ES-I3 (cell line): Measurements from ENCODE around the gene SAPCD1.

ENCODE experiments used
- H3K36me3 ChIP-seq: 2 replicates; pipeline ENCODE4 v1.6.1; 2013; ENCODE audit warnings: mild to moderate bottlenecking, low read length, control low read depth, moderate library complexity; ENCODE audit not compliant: insufficient read depth
- H3K4me1 ChIP-seq: 2 replicates; pipeline ENCODE4 v1.6.1; 2013; ENCODE audit warnings: mild to moderate bottlenecking, control low read depth, low read length; ENCODE audit not compliant: insufficient read depth
- H3K9ac ChIP-seq: 2 replicates; pipeline ENCODE4 v1.6.1; 2013; ENCODE audit warnings: low read depth, mild to moderate bottlenecking, low read length, moderate library complexity
- H3K9me3 ChIP-seq: 2 replicates; pipeline ENCODE4 v1.6.1; 2013; ENCODE audit warnings: mild to moderate bottlenecking, low read length, moderate library complexity; ENCODE audit not compliant: control insufficient read depth, insufficient read depth

The SAPCD1 gene

GRCh38 chr6:31775633-31776484 is 13.4 kb downstream of the SAPCD1 start:
- Histone ChIP-seq H3K4me1 (no peaks in the 10 kb centered on the region; the same call in 1 of the 2 replicates), H3K36me3 (no peaks in the 10 kb centered on the region; the same call in 1 of the 2 replicates), H3K9ac (no peak overlapping the region), H3K9me3 (no peaks in the 10 kb centered on the region)

DNA sequence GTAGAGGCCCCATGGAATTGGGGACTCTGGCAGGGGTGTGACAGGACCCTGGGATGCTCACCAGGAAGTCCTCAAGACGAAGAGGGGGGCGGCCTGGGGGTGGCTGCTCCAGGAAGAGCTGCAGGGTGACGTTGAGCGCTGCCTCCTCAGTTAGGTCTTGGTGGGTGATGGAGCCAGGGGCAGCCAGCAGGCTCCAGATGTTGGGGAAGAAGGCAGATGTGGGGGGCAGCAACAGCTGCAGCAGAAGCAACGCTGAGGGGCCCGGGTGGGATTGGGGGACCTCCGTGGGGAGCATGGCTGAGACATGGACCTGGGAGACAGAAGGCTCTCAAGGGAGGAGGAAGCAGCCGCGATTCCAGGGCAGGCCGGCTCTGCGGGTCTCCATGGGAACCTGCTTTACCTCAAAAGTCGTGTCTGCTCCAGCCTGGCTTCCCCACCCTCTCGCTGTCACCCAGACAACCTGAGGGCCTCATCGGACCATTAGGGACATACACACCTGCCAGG is 14.1 kb downstream of the SAPCD1 start:
- Histone ChIP-seq H3K36me3 (peaks cover 3% of the 10 kb centered on the region; the same call in 1 of the 2 replicates), H3K9ac (peak overlapping the region; percentile 17; the same call in 1 of the 2 replicates), H3K4me1 (no peaks in the 10 kb centered on the region; the same call in 1 of the 2 replicates), H3K9me3 (no peaks in the 10 kb centered on the region)

DNA sequence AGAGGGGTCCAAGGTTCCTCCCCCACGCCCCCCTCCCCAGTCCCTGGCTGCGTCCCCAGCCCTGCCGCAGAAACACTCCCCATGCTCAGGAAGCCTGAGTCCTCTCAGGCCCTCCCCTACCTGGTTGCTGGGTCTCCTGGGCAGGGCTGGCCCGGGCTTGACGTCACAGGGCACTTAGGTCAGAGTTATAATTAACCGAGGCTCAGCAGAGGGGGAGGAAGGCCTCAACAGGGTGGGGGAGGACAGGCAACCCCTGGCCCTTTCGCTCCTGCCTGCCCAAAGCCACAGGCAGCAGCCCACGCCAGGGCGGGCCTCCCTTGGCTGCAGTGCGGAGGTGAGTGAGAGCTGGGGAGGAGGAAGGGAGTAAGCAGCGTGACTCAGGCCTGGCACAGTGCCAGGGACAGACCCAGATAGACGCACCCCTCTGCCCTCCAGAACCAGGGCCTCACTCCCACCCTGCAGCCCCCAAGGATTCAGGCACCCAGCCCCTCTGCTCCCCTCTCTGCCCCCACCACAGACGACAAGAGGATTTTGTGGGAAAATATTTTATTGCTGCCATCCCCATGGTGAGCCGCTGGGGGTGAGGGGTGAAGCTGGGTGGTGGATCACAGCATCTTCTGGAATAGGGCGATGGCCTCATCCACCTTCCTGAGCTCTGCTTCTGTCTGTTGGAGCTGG is 14.7 kb downstream of the SAPCD1 start, which contains the start of gene VWA7:
Gene VWA7, minus strand, starts transcription at position 340 of the 678 bp plus-strand sequence. CDS start 549 bp downstream, outside the sequence.
- no peaks in the 10 kb centered on the region for H3K9me3 ChIP-seq
- H3K9ac ChIP-seq, result peak within 1 kb of the TSS; percentile 17; the same call in 1 of the 2 replicates
- H3K36me3 ChIP-seq, result peaks cover 3% of the 10 kb centered on the region; the same call in 1 of the 2 replicates
- H3K4me1 ChIP-seq, result no peaks in the 10 kb centered on the region; the same call in 1 of the 2 replicates

- Histone ChIP-seq H3K9ac (no peak overlapping the region), H3K4me1 (no peaks in the 10 kb centered on the region; the same call in 1 of the 2 replicates), H3K36me3 (peaks cover 3% of the 10 kb centered on the region; the same call in 1 of the 2 replicates), H3K9me3 (no peaks in the 10 kb centered on the region)
These were observed 15.2 kb downstream of the SAPCD1 start for GRCh38 chr6:31777667-31778050.

- no peaks in the 10 kb centered on the region; the same call in 1 of the 2 replicates for H3K4me1 ChIP-seq
- H3K9ac ChIP-seq, result no peak overlapping the region
- peaks cover 3% of the 10 kb centered on the region; the same call in 1 of the 2 replicates for H3K36me3 ChIP-seq
- H3K9me3 ChIP-seq, result no peaks in the 10 kb centered on the region
These were observed 15.7 kb downstream of the SAPCD1 start for GRCh38 chr6:31778193-31778592.

GRCh38 chr6:31778999-31779885 is 16.8 kb downstream of the SAPCD1 start:
- H3K4me1 ChIP-seq, result no peaks in the 10 kb centered on the region; the same call in 1 of the 2 replicates
- H3K36me3 ChIP-seq, result peaks cover 7% of the 10 kb centered on the region
- H3K9ac ChIP-seq, result no peak overlapping the region
- no peaks in the 10 kb centered on the region for H3K9me3 ChIP-seq

- Histone ChIP-seq H3K4me1 (no peaks in the 10 kb centered on the region; the same call in 1 of the 2 replicates), H3K36me3 (peaks cover 7% of the 10 kb centered on the region), H3K9ac (no peak overlapping the region), H3K9me3 (no peaks in the 10 kb centered on the region)
These were observed 17.5 kb downstream of the SAPCD1 start for GRCh38 chr6:31779908-31780307.

GRCh38 chr6:31780507-31781243 is 18.2 kb downstream of the SAPCD1 start:
- Histone ChIP-seq H3K9me3 (no peaks in the 10 kb centered on the region), H3K9ac (no peak overlapping the region), H3K36me3 (peaks cover 11% of the 10 kb centered on the region), H3K4me1 (no peaks in the 10 kb centered on the region; the same call in 1 of the 2 replicates)

GRCh38 chr6:31781244-31782125 is 19.0 kb downstream of the SAPCD1 start:
- H3K9me3 ChIP-seq, result no peaks in the 10 kb centered on the region
- H3K36me3 ChIP-seq, result peaks cover 11% of the 10 kb centered on the region
- no peaks in the 10 kb centered on the region; the same call in 1 of the 2 replicates for H3K4me1 ChIP-seq
- no peak overlapping the region for H3K9ac ChIP-seq

DNA sequence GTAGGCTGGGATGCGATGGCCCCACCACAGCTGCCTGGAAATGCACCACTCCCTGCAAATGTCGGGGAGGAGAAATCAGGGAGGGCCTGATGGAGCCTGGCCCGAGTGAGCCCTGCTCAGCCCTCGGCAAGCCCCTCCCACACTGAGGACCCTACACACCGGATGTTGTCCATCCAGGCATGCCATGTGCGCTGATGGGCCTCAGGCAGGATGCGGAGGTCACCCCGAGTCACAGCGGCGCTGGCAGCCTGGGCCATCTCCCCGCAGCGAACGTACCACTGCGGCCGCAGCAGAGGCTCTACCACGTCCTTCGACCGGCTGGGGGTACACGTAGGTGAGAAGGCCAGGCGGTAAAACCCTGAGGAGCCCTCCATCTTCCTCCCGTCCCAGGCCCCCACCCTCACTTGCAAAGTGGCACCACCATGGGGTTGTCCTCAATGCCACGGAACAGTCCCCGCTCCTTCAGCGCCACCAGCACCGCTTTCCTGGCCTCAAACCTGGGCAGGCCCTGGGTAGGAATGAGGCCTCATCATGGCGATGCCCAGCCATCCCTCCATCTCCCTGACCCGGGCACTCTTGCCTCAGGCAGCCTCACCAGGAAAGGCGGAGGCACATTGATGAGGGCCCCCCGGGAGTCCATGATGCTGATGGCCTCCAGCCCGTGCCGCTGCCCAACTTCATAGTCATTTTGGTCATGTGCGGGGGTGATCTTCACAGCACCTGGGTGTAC is 19.8 kb downstream of the SAPCD1 start:
- no peaks in the 10 kb centered on the region for H3K4me1 ChIP-seq
- H3K9ac ChIP-seq, result no peak overlapping the region
- H3K36me3 ChIP-seq, result peaks cover 11% of the 10 kb centered on the region
- H3K9me3 ChIP-seq, result no peaks in the 10 kb centered on the region

DNA sequence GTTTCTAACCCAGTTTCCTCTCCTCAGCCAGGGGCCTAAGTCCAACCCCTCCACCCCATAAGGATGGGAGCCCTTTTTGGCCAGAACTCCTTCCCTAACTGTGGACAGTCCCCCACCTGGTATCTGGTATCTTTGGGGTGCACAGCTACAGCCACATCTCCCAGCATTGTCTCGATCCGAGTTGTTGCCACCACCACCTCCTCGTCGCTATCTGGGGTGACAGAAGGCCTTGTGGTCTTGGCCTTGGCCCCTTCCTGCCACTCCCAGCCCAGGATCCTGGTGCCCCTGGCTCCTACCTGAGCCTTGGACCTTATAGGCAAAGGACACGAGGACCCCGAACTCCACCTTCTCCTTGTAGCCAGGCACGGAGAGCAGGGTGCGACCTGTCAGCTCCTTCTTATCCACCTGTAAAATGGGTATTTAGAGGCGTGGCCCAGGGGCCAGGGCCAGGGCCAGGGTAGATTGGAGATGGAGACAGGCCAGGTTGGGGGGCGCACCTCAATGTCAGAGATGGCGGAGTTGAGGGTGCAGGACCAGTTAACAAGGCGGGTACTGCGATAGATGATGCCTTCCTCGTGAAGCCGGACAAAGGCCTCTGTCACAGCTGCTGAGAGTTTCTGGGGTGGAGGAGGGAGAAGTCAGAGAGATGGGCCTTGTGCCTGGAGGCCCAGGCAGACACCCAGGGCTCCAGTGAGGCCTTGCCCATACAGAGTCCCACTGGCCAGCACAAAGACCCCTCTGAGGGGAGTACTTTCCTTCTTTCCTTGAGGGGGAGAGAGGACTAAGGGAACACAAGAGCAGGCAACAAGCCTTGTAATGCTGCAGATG is 21.9 kb downstream of the SAPCD1 start:
- no peaks in the 10 kb centered on the region for H3K9me3 ChIP-seq
- H3K36me3 ChIP-seq, result peaks cover 13% of the 10 kb centered on the region; the same call in 1 of the 2 replicates
- no peaks in the 10 kb centered on the region for H3K4me1 ChIP-seq
- no peak overlapping the region for H3K9ac ChIP-seq
